SK-N-MC (cell line): ENCODE data around the gene SOD3.

ENCODE experiments used
- EZH2 ChIP-seq: fragments of 200-600 bp; sonication (generic); IDR thresholded peaks from one replicate; pipeline ENCODE4 v1.6.1; 2017; ENCODE audit warnings: antibody characterized with exemption
- POLR2AphosphoS5 ChIP-seq: IDR thresholded peaks from 2 replicates; pipeline ENCODE4 v1.6.1; 2012; ENCODE audit warnings: mild to moderate bottlenecking, low read depth, low read length, borderline replicate concordance

GRCh38 chr4:24748023-24748422, 47.4 kb upstream of the SOD3 start:
- TF ChIP-seq POLR2AphosphoS5 (no peak), EZH2 (no peak)
